GM19351 (cell line): ENCODE measurements around the gene SHISA7.
"Not testable (repeated sequence)": the region's sequence is repeated elsewhere in the genome, so short reads cannot be mapped to it uniquely, and the experiment has no call there.

Experiments used
- ATAC-seq: cut with Tn5 transposase; IDR thresholded peaks from one replicate; pipeline ENCODE4 v1.9.1; 2021; ENCODE audit warnings: mild to moderate bottlenecking, moderate library complexity; ENCODE audit not compliant: unreplicated experiment

SHISA7 gene

GRCh38 chr19:55448175-55448490, 5.0 kb upstream of the SHISA7 start:
- not testable (repeated sequence) for ATAC-seq

DNA sequence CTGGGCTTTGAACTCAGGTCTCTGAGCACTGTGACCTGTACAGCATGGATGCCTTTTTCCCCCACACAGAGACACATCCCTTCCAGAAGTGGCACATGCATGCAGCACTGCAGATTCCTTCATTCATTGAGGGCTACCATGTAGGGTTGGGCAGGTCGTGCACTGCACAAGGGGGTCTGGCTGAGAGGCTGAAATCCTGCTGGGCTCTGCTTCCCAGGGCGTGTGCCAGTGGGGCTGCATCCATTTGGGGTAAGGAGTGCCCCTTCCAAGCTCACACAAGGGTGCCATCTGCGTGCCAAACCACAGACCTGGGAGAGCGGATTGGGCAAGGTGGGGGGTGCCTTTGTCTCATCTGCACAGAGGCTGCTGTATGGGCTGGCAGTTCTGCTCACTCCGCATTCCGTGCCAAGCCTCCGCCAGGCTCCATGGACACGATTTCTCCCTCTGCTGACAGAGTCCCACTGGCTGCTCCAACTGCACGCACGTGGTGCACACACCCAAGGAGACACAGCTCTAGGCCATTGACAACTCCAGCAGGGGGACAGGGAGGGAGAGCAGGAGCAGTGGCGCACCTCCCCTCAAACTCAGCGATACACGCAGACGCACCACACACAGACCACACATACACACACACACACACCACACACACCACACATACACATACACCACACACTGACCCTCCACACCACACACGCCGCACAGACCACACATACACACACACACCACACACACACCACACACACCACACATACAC, 4.5 kb upstream of the SHISA7 start:
- no peak for ATAC-seq

DNA sequence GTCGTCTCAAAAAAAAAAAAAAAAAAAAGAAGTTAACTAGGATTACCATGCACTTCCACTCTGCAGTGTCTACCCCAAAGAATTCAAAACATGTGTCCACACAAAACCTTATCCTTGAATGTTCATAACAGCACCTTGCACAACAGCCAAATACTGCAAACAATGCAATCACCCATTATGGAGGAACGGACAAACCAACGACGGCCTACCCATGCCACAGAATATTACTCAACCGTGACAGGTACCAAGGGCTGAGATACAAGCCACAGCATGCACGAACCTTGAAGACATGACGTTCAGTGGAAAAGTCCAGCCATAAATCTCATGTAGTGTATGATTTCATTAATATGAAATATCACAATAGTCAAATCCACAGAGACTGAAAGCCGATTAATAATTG, 3.0 kb upstream of the SHISA7 start:
- ATAC-seq: no peak

- no peak for ATAC-seq
These were observed 1.5 kb upstream of the SHISA7 start for GRCh38 chr19:55444646-55445045.

- no peak for ATAC-seq
These were observed 852 bp upstream of the SHISA7 start for GRCh38 chr19:55443824-55444480.

- no peak for ATAC-seq
These were observed 633 bp downstream of the SHISA7 start for GRCh38 chr19:55442372-55442961.

DNA sequence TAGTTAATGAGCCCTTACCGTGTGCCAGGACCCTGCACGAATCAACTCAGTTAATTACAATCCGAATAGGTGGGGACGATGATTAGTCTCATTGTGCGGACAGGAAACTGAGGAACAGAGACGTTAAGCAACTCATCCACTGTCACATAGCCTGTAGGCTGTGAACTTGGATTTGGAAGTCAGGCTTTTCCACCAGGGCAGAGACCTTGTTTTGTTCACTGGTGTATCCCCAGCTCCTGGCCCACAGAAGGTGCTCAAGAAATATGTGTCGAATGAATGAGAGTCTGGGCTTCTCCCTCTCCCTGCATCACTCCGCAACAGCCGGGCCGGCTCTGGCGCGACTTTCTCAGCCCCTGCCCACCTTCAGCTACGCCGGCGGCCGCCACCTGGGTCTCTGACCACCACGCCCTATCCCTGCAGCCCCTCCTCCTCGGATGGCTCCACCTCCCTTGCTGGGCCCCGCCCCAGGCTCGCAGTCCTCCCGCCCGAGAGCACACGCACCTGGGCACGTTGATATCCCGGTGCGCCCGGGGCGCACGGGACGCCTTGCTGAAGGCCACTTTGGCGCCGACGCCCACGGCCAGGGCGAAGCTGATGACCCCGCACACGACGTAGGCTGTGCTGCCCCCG, 1.3 kb downstream of the SHISA7 start:
- no peak for ATAC-seq

DNA sequence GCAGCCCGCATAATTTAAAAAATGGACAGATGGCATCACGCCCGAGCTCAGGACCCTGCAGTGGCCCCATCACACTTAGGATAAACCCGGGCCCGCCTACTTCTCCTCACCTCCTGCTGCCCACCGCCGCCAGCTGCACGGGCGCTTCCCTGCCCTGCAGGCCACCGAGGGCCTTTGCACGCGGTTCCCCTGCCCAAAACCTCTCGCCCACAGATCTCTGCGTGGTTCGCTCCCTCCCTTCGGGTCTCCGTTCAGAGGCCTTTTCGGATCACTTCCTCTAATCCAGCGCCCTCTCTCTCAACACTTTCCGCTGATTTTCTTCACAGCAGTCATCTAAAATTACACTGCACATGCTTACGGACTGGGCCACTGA, 1.8 kb downstream of the SHISA7 start:
- no peak for ATAC-seq

DNA sequence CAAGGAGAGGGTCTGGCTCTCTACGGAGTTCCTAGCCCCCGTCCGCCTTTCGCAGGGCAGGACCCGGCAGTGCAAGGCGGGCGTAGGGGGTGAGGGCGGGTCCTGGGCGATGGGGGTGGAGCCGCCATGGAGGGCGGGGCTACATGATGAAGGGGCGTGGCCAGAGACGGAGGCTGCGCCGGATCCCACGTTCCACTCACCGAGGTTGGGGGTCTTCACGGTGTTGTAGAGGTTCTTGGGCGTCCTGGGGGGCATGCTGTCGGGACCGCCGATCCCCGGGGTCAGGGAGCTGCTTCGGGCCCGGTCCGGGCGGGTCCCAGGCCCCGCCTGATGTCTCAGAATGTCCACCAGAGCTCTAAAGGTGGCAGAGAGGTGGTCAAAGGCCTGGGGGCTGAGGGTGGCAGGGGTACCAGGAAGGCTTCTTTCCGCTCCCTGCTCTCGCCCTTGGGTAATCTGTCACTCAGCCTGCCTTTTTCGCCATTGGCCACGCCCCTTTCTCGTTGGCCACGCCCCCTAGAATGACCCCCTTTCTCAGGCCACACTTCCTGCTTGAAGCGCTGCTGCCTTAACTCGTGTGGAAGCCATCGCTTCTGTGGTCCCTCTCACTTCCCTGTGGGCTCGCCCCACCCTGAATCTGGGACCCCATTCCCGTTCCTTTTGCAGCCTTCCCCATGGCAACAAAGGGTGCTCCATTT, 2.5 kb downstream of the SHISA7 start:
- no peak for ATAC-seq

- ATAC-seq: no peak
These were observed 4.0 kb downstream of the SHISA7 start for GRCh38 chr19:55439052-55439451.

GRCh38 chr19:55437410-55437809, 5.7 kb downstream of the SHISA7 start:
- ATAC-seq: no peak

GRCh38 chr19:55436847-55437246, 6.3 kb downstream of the SHISA7 start:
- ATAC-seq: no peak

DNA sequence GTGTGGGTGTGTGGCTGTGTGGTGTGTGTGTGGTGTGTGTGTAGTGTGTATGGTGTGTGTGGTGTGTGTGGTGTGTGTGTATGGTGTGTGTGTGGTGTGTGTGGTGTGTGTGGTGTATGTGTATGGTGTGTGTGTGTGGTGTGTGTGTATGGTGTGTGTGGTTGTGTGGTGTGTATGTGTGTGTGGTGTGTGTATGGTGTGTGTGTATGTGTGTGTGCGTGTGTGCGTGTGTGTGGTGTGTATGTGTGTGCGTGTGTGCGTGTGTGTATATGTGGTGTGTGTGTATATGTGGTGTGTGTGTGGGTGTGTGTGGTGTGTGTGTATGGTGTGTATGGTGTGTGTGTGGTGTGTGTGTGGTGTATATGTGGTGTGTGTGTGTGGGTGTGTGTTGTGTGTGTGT, 8.1 kb downstream of the SHISA7 start:
- no peak for ATAC-seq

GRCh38 chr19:55434356-55434919, 8.7 kb downstream of the SHISA7 start:
- ATAC-seq: no peak

GRCh38 chr19:55433292-55433691, 9.8 kb downstream of the SHISA7 start:
- no peak for ATAC-seq

DNA sequence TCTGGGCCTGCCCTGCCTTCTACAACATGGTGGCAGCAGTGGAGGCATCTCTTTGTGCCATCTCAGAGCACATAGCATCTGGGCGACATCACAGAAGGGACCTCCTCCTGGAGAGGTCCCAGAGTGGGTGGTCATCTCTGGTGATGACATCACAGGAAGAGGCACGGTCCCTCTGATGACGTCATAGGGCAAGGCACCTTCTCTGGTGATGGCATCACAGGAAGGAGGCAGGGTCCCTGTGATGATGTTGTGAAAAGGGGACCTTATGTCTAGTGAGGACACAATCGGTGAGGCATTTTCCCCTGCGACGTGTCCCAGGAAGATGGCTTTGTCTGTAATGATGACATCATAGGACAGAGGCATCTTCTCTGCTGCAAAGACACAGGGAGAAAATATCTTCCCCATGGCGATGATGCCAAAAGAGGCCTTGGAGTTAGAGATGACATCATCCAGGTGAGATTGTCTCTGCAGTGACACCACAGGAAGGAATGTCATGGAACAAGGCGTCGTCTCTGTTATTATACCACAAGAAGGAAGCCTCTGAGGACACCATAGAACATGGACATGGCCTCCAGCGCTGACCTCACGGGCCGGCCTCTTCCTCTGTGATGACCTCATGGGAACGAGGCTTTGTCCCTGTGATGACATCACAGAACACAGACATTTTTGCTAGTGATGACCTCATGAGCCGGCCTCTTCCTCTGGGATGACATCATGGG, 10.7 kb downstream of the SHISA7 start:
- ATAC-seq: no peak

DNA sequence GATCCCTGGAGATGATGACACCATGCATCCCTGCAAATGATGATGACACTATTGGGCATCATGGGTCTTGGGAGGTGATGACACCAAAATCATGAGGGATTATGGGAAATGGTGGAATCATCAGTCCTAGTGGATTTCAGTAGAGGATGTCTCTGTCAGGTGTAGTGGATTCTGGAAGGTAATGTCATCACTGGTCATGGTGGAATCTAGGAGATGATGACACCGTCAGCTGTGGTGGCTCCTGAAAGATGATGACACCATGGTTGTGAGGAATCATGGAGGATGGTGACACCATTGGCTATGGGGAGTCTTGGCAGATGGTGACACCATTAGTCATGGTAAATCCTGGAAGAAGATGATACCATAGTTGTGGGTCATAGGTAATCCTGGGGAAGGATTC, 11.9 kb downstream of the SHISA7 start:
- ATAC-seq: no peak

GRCh38 chr19:55426042-55426441, 17.1 kb downstream of the SHISA7 start:
- no peak for ATAC-seq

DNA sequence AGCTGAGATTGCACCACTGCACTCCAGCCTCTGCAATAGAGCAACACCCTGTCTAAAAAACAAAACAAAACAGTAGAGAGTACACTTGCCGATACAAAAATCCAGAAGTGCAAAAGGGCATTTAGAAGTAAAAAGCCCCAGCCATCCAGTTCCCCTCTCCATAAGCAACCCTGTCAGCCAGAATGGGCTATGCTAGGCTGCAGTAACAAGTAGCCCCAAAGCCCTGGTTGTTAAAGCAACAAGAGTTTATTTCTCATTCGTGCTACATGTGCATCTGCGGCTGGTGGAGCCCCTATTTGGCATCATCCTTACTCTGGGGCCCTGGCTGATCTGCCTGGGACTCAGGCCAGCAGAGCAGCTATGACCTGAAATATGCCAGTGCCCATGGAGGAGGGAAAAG, 18.6 kb downstream of the SHISA7 start:
- no peak for ATAC-seq

- no peak for ATAC-seq
These were observed 19.7 kb downstream of the SHISA7 start for GRCh38 chr19:55423225-55424005.
